Activated CD8-positive, alpha-beta T cell treated with anti-CD3 and anti-CD28 coated beads, Interleukin-2, amount 10 ng/mL, durations not matched to agents 7 days and 5 days (primary cell): Measurements from ENCODE around the gene DBN1. TPM values are rescaled to one million over a fixed set of nuclear protein-coding genes. Genes with fewer than 3 reads are reported as not detected.
A peak's percentile ranks its signal among the peaks of the same experiment; 100 is the strongest.

ENCODE experiments used
- ATAC-seq: fragments of 150-1000 bp; cut with Tn5 transposase; one replicate; pipeline ENCODE4 v1.10.0; 2021; ENCODE audit warnings: moderate library complexity
- CTCF ChIA-PET: fragments of 350-600 bp; sonication (Branson Sonifier 250); formaldehyde crosslinking; loops from one replicate; lab custom pipeline; 2021; ENCODE audit warnings: antibody characterized with exemption; lab: Charles Lee
- POLR2A ChIA-PET: fragments of 350-600 bp; sonication (Branson Sonifier 250); formaldehyde crosslinking; loops from one replicate; lab custom pipeline; 2021; ENCODE audit warnings: antibody characterized with exemption; lab: Charles Lee
- DNase-seq: peaks from one replicate; pipeline ENCODE4 v3.0.0-alpha.2; 2020
- H3K27ac Mint-ChIP-seq: one replicate; pipeline ENCODE4 v1.8.0; 2021; ENCODE audit warnings: mild to moderate bottlenecking, mixed read lengths
- H3K27me3 Mint-ChIP-seq: one replicate; pipeline ENCODE4 v1.8.0; 2021; ENCODE audit warnings: low read depth, mixed read lengths
- H3K36me3 Mint-ChIP-seq: one replicate; pipeline ENCODE4 v1.8.0; 2021; ENCODE audit warnings: low read depth, mixed read lengths
- H3K4me1 Mint-ChIP-seq: one replicate; pipeline ENCODE4 v1.8.0; 2021; ENCODE audit warnings: low read depth, mixed read lengths
- H3K4me3 Mint-ChIP-seq: one replicate; pipeline ENCODE4 v1.8.0; 2021; ENCODE audit warnings: mild to moderate bottlenecking, mixed read lengths
- H3K9me3 Mint-ChIP-seq: one replicate; pipeline ENCODE4 v1.8.0; 2022; ENCODE audit warnings: mixed read lengths; ENCODE audit not compliant: insufficient read depth
- total RNA-seq, 2 experiments: library from RNA; stranded (reverse); gene quantifications; one replicate each; pipeline ENCODE4 v1.2.3, GENCODE V29; 2021

The DBN1 gene
- total RNA-seq, 2 experiments from 2014 or later: 92.9 to 104 TPM

GRCh38 chr5:177479774-177480173, 6.3 kb upstream of the DBN1 start:
- no peaks in the 10 kb centered on the region for H3K27me3 Mint-ChIP-seq
- ATAC-seq (no peak), DNase-seq (no peak)
- H3K9me3 Mint-ChIP-seq: no peaks in the 10 kb centered on the region
- H3K4me3 Mint-ChIP-seq: no peak overlapping the region
- peaks cover 19% of the 10 kb centered on the region for H3K36me3 Mint-ChIP-seq
- CTCF ChIA-PET: interaction anchor here (1.0 to 4.2 kb wide), 9 partner anchors 9 to 89 kb away, joined by 3 to 21 read pairs (median 7); partner anchors contain the start of gene PDLIM7
- peaks cover 52% of the 10 kb centered on the region for H3K4me1 Mint-ChIP-seq
- POLR2A ChIA-PET: interaction anchor here (0.7 to 3.5 kb wide), 7 partner anchors 9 to 49 kb away, joined by 3 to 12 read pairs (median 3); partner anchors contain the start of gene PDLIM7
- H3K27ac Mint-ChIP-seq: peak overlapping the region; percentile 92

- peak; percentile 83 for ATAC-seq
- ChIA-PET CTCF (interaction anchor here (0.7 to 4.2 kb wide), 11 partner anchors 9 to 89 kb away, joined by 3 to 21 read pairs (median 4); partner anchors contain the start of gene PDLIM7), POLR2A (interaction anchor here (0.8 to 3.5 kb wide), 6 partner anchors 8 to 34 kb away, joined by 3 to 12 read pairs (median 3); partner anchors contain the start of gene PDLIM7)
- Mint-ChIP-seq H3K27ac (peak overlapping the region; percentile 92), H3K9me3 (no peaks in the 10 kb centered on the region), H3K36me3 (peaks cover 19% of the 10 kb centered on the region), H3K4me1 (peaks cover 60% of the 10 kb centered on the region), H3K4me3 (peak overlapping the region; percentile 39), H3K27me3 (peaks cover 3% of the 10 kb centered on the region)
- peak; percentile 77 for DNase-seq
Measured at GRCh38 chr5:177478711-177479646, 5.5 kb upstream of the DBN1 start.

- ATAC-seq: no peak
- CTCF ChIA-PET: interaction anchor here (0.6 to 4.2 kb wide), 9 partner anchors 13 to 88 kb away, joined by 3 to 21 read pairs (median 5); partner anchors contain the start of gene PDLIM7
- POLR2A ChIA-PET: interaction anchor here (0.9 to 3.5 kb wide), 6 partner anchors 16 to 165 kb away, joined by 3 to 12 read pairs (median 4); partner anchors contain the start of gene PDLIM7
- Mint-ChIP-seq H3K4me3 (no peak overlapping the region), H3K27me3 (peaks cover 4% of the 10 kb centered on the region), H3K9me3 (no peaks in the 10 kb centered on the region), H3K27ac (peak overlapping the region; percentile 92), H3K4me1 (peaks cover 62% of the 10 kb centered on the region), H3K36me3 (peaks cover 14% of the 10 kb centered on the region)
- no peak for DNase-seq
Measured at GRCh38 chr5:177477701-177478477, 4.5 kb upstream of the DBN1 start.

GRCh38 chr5:177476531-177477233, 3.2 kb upstream of the DBN1 start:
- H3K9me3 Mint-ChIP-seq: no peaks in the 10 kb centered on the region
- no peak for DNase-seq
- H3K4me1 Mint-ChIP-seq: peaks cover 68% of the 10 kb centered on the region
- ChIA-PET CTCF (interaction anchor here (0.8 to 3.7 kb wide), 7 partner anchors 19 to 86 kb away, joined by 5 to 16 read pairs (median 9); partner anchors contain the start of gene PDLIM7), POLR2A (interaction anchor here (1.1 to 3.5 kb wide), 4 partner anchors 17 to 50 kb away, joined by 3 to 12 read pairs (median 4); partner anchors contain the start of gene GRK6)
- H3K4me3 Mint-ChIP-seq: no peak overlapping the region
- peaks cover 4% of the 10 kb centered on the region for H3K27me3 Mint-ChIP-seq
- ATAC-seq: no peak
- H3K27ac Mint-ChIP-seq: peak overlapping the region; percentile 58
- H3K36me3 Mint-ChIP-seq: peaks cover 10% of the 10 kb centered on the region

GRCh38 chr5:177475563-177476427, 2.4 kb upstream of the DBN1 start:
- peaks cover 15% of the 10 kb centered on the region for H3K36me3 Mint-ChIP-seq
- H3K4me1 Mint-ChIP-seq: peaks cover 77% of the 10 kb centered on the region
- POLR2A ChIA-PET: interaction anchor here (1.1 to 1.7 kb wide), 2 partner anchors 38 to 49 kb away, joined by 3 to 4 read pairs; partner anchors contain the start of gene GRK6
- ATAC-seq (no peak), DNase-seq (no peak)
- no peaks in the 10 kb centered on the region for H3K9me3 Mint-ChIP-seq
- H3K27ac Mint-ChIP-seq: peak overlapping the region; percentile 58
- CTCF ChIA-PET: interaction anchor here (0.8 to 3.6 kb wide), 5 partner anchors 17 to 85 kb away, joined by 3 to 16 read pairs (median 9); no protein-coding TSS in a partner anchor
- H3K27me3 Mint-ChIP-seq: peaks cover 4% of the 10 kb centered on the region
- H3K4me3 Mint-ChIP-seq: no peak overlapping the region

GRCh38 chr5:177474846-177475562, 1.6 kb upstream of the DBN1 start:
- Mint-ChIP-seq H3K4me3 (peak overlapping the region; percentile 54), H3K9me3 (no peaks in the 10 kb centered on the region), H3K4me1 (peaks cover 78% of the 10 kb centered on the region), H3K36me3 (peaks cover 17% of the 10 kb centered on the region), H3K27ac (peak overlapping the region; percentile 70), H3K27me3 (peaks cover 4% of the 10 kb centered on the region)
- ATAC-seq (no peak), DNase-seq (no peak)
- ChIA-PET POLR2A (interaction anchor here (1.1 kb wide), 1 partner anchor 20 kb away, joined by 4 read pairs; no protein-coding TSS in a partner anchor), CTCF (interaction anchor here (1.2 to 2.5 kb wide), 2 partner anchors 17 to 18 kb away, joined by 3 to 10 read pairs; no protein-coding TSS in a partner anchor)

- Mint-ChIP-seq H3K4me1 (peaks cover 76% of the 10 kb centered on the region), H3K36me3 (peaks cover 16% of the 10 kb centered on the region), H3K9me3 (no peaks in the 10 kb centered on the region), H3K27me3 (peaks cover 4% of the 10 kb centered on the region), H3K4me3 (peak overlapping the region; percentile 54), H3K27ac (peak overlapping the region; percentile 70)
- no peak for ATAC-seq
- no peak for DNase-seq
- ChIA-PET CTCF (interaction anchor here (1.9 to 4.0 kb wide), 4 partner anchors 9 to 71 kb away, joined by 4 to 24 read pairs (median 10); partner anchors contain the start of gene PDLIM7), POLR2A (interaction anchor here (1.1 kb wide), 1 partner anchor 19 kb away, joined by 4 read pairs; no protein-coding TSS in a partner anchor)
Measured at GRCh38 chr5:177474002-177474476, 605 bp upstream of the DBN1 start.

GRCh38 chr5:177472460-177473442, 683 bp downstream of the DBN1 start:
- H3K4me1 Mint-ChIP-seq: peaks cover 70% of the 10 kb centered on the region
- DNase-seq (peak; percentile 88), ATAC-seq (peak; percentile 66)
- H3K9me3 Mint-ChIP-seq: no peaks in the 10 kb centered on the region
- H3K36me3 Mint-ChIP-seq: peaks cover 15% of the 10 kb centered on the region
- ChIA-PET POLR2A (interaction anchor here (0.6 to 1.8 kb wide), 9 partner anchors 10 to 82 kb away, joined by 3 to 8 read pairs (median 5); partner anchors contain the start of genes GRK6 and PDLIM7), CTCF (interaction anchor here (1.0 to 4.0 kb wide), 11 partner anchors 8 to 359 kb away, joined by 3 to 45 read pairs (median 8); partner anchors contain the start of gene PDLIM7)
- peak overlapping the region; percentile 80 for H3K4me3 Mint-ChIP-seq
- H3K27me3 Mint-ChIP-seq: peaks cover 4% of the 10 kb centered on the region
- H3K27ac Mint-ChIP-seq: peak overlapping the region; percentile 89
